HG03521 (cell line): ENCODE results near the gene WNT5B.

Source experiments
- ATAC-seq: cut with Tn5 transposase; IDR thresholded peaks from one replicate; pipeline ENCODE4 v1.9.1; 2021; ENCODE audit warnings: mild to moderate bottlenecking, moderate library complexity; ENCODE audit not compliant: unreplicated experiment

The WNT5B gene

GRCh38 chr12:1622406-1622805, 6.6 kb upstream of the WNT5B start:
- no peak for ATAC-seq

GRCh38 chr12:1629338-1630132, 504 bp downstream of the WNT5B start:
- no peak for ATAC-seq

GRCh38 chr12:1630133-1630826, 1.2 kb downstream of the WNT5B start:
- ATAC-seq, result no peak

- ATAC-seq, result no peak
Observed at GRCh38 chr12:1630827-1631591, 2.0 kb downstream of the WNT5B start.

GRCh38 chr12:1632702-1633101, 3.7 kb downstream of the WNT5B start:
- ATAC-seq, result no peak

GRCh38 chr12:1633459-1633858, 4.4 kb downstream of the WNT5B start:
- no peak for ATAC-seq

- ATAC-seq, result no peak
Observed at GRCh38 chr12:1634149-1634548, 5.1 kb downstream of the WNT5B start.

GRCh38 chr12:1634590-1635191, 5.7 kb downstream of the WNT5B start:
- no peak for ATAC-seq

- ATAC-seq, result no peak
Observed at GRCh38 chr12:1635301-1636095, 6.5 kb downstream of the WNT5B start.

GRCh38 chr12:1638203-1638602, 9.2 kb downstream of the WNT5B start:
- ATAC-seq, result no peak

GRCh38 chr12:1639538-1639937, 10.5 kb downstream of the WNT5B start:
- ATAC-seq, result no peak

- ATAC-seq, result no peak
Observed at GRCh38 chr12:1640328-1641234, 11.6 kb downstream of the WNT5B start.

GRCh38 chr12:1642513-1642912, 13.5 kb downstream of the WNT5B start:
- no peak for ATAC-seq

GRCh38 chr12:1643043-1643442, 14.0 kb downstream of the WNT5B start:
- no peak for ATAC-seq

GRCh38 chr12:1643905-1644533, 15.0 kb downstream of the WNT5B start:
- no peak for ATAC-seq

- ATAC-seq, result no peak
Observed at GRCh38 chr12:1644534-1645438, 15.8 kb downstream of the WNT5B start.

GRCh38 chr12:1645819-1646218, 16.8 kb downstream of the WNT5B start:
- ATAC-seq, result no peak
